Measurements from ENCODE around the gene CCDC57. TPM values are rescaled to one million over a fixed set of nuclear protein-coding genes. Genes with fewer than 3 reads are reported as not detected.

Gene CCDC57
- polyA plus RNA-seq, 1 donor from 2014 or later = 70.9 TPM

- TF ChIP-seq TAF1 (IDR thresholded peaks at IDR 0.05; ENCODE audit: low read depth) = no peak
- no peak for TF ChIP-seq MXI1 (conservative IDR thresholded peaks at IDR 0.05; ENCODE audit: poor library complexity, severe bottlenecking)
- no peak for TF ChIP-seq RAD21 (conservative IDR thresholded peaks at IDR 0.05)
- TF ChIP-seq EP300 (conservative IDR thresholded peaks at IDR 0.05; ENCODE audit: poor library complexity, severe bottlenecking) = no peak
- TF ChIP-seq SMC3 (conservative IDR thresholded peaks at IDR 0.05; ENCODE audit: poor library complexity) = no peak
- TF ChIP-seq CTCF (IDR thresholded peaks at IDR 0.05; ENCODE audit: poor library complexity, severe bottlenecking) = no peak
- no peak for TF ChIP-seq REST (IDR thresholded peaks at IDR 0.05; ENCODE audit: borderline replicate concordance)
- TF ChIP-seq EZH2 (IDR thresholded peaks at IDR 0.05; ENCODE audit: borderline replicate concordance, insufficient read depth, low read length, poor library complexity, severe bottlenecking) = no peak
- TF ChIP-seq POLR2AphosphoS5 (IDR thresholded peaks at IDR 0.05) = no peak
- H4K20me1 ChIP-seq (ENCODE audit: insufficient read depth) = no peaks in the 10 kb centered on the region
- no peaks in the 10 kb centered on the region for H3K9me2 ChIP-seq (ENCODE audit: insufficient read depth, low read length)
- H3K9ac ChIP-seq (ENCODE audit: low read length) = no peak overlapping the region
- H2AFZ ChIP-seq (ENCODE audit: low read depth, low read length) = no peak overlapping the region
- H3K36me3 ChIP-seq (ENCODE audit: insufficient read depth, low read length) = no peaks in the 10 kb centered on the region
- H3K27me3 ChIP-seq (ENCODE audit: insufficient read depth, low read depth, low read length) = no peaks in the 10 kb centered on the region
- H3K27ac ChIP-seq (ENCODE audit: low read length) = no peak overlapping the region
- no peaks in the 10 kb centered on the region for H3F3A ChIP-seq (ENCODE audit: insufficient read depth, low read length, poor library complexity, severe bottlenecking)
- H3K79me2 ChIP-seq (replicated peaks; ENCODE audit: insufficient read depth, low read length) = no peaks in the 10 kb centered on the region
- no peaks in the 10 kb centered on the region for H3K9me3 ChIP-seq (ENCODE audit: low read length)
- H3K4me2 ChIP-seq (ENCODE audit: low read length) = no peak overlapping the region
- H3K4me3 ChIP-seq (ENCODE audit: low read length) = no peak overlapping the region
Measured at GRCh38 chr17:82148997-82149396, 63.6 kb downstream of the CCDC57 start.

- Histone ChIP-seq H3K27ac (ENCODE audit: low read length) (no peak overlapping the region), H3K4me3 (ENCODE audit: low read length) (no peak overlapping the region), H3F3A (ENCODE audit: insufficient read depth, low read length, poor library complexity, severe bottlenecking) (no peaks in the 10 kb centered on the region), H3K79me2 (replicated peaks; ENCODE audit: insufficient read depth, low read length) (no peaks in the 10 kb centered on the region), H3K27me3 (ENCODE audit: insufficient read depth, low read depth, low read length) (no peaks in the 10 kb centered on the region), H3K9me2 (ENCODE audit: insufficient read depth, low read length) (no peaks in the 10 kb centered on the region), H3K36me3 (ENCODE audit: insufficient read depth, low read length) (no peaks in the 10 kb centered on the region), H4K20me1 (ENCODE audit: insufficient read depth) (no peaks in the 10 kb centered on the region), H2AFZ (ENCODE audit: low read depth, low read length) (no peak overlapping the region), H3K4me2 (ENCODE audit: low read length) (no peak overlapping the region), H3K9ac (ENCODE audit: low read length) (no peak overlapping the region), H3K9me3 (ENCODE audit: low read length) (no peaks in the 10 kb centered on the region)
- TF ChIP-seq SMC3 (conservative IDR thresholded peaks at IDR 0.05; ENCODE audit: poor library complexity) (no peak), EP300 (conservative IDR thresholded peaks at IDR 0.05; ENCODE audit: poor library complexity, severe bottlenecking) (no peak), EZH2 (IDR thresholded peaks at IDR 0.05; ENCODE audit: borderline replicate concordance, insufficient read depth, low read length, poor library complexity, severe bottlenecking) (no peak), TAF1 (IDR thresholded peaks at IDR 0.05; ENCODE audit: low read depth) (no peak), CTCF (IDR thresholded peaks at IDR 0.05; ENCODE audit: poor library complexity, severe bottlenecking) (no peak), RAD21 (conservative IDR thresholded peaks at IDR 0.05) (no peak), MXI1 (conservative IDR thresholded peaks at IDR 0.05; ENCODE audit: poor library complexity, severe bottlenecking) (no peak), REST (IDR thresholded peaks at IDR 0.05; ENCODE audit: borderline replicate concordance) (no peak), POLR2AphosphoS5 (IDR thresholded peaks at IDR 0.05) (no peak)
Measured at GRCh38 chr17:82148011-82148410, 64.6 kb downstream of the CCDC57 start.

All from neural cell (in vitro differentiated cells).